ENCODE results near the gene PTGES3L. TPM values are rescaled to one million over a fixed set of nuclear protein-coding genes. Genes with fewer than 3 reads are reported as not detected.

Gene PTGES3L
- total and polyA plus RNA-seq, 2 of the 13 experiments (the other 11 are each of a cell fraction or from before 2014, with no cell fraction given): 1.2 to 2.9 TPM

- DNase-seq (ENCODE audit: low spot score) (peak; percentile 70), FAIRE-seq (no peak), ATAC-seq (peak; percentile 83)
- 70% methylated on average over 43 of the region's 43 CpGs for WGBS (ENCODE audit: low lambda C conversion rate)
- Histone ChIP-seq H3K27me3 (ENCODE audit: control insufficient read depth in 1 of 2, insufficient read depth in 2 of 2, low read length in 2 of 2) (no peaks in the 10 kb centered on the region), H3K9me3 (ENCODE audit: low read length) (no peaks in the 10 kb centered on the region), H2AFZ (ENCODE audit: low read length) (no peak within 1 kb of the TSS), H3K79me2 (ENCODE audit: insufficient read depth, low read length) (no peaks in the 10 kb centered on the region), H3K4me2 (ENCODE audit: low read depth, low read length) (peak within 1 kb of the TSS; percentile 54), H3K4me3 (replicated peaks in 1 of 3; ENCODE audit: insufficient read depth in 1 of 3, low read depth in 2 of 3, low read length in 3 of 3) (peak within 1 kb of the TSS; percentile 60 to 72 (median 63)), H4K20me1 (ENCODE audit: insufficient read depth, low read length) (no peaks in the 10 kb centered on the region), H3K36me3 (replicated peaks in 1 of 2; ENCODE audit: control insufficient read depth in 1 of 2, insufficient read depth in 2 of 2, low read length in 2 of 2) (peaks cover 9 to 12% of the 10 kb centered on the region in 2 experiments; a peak in 4 of 5 replicates), H3K9ac (ENCODE audit: insufficient read depth, low read depth, low read length) (peak within 1 kb of the TSS; percentile 71), H3K27ac (ENCODE audit: extremely low read length, insufficient read depth, low read length) (peak within 1 kb of the TSS; percentile 44), H3K4me1 (ENCODE audit: insufficient read depth, low read length) (peaks cover 19% of the 10 kb centered on the region)
- ChIA-PET POLR2A (interaction anchor here (0.5 to 0.8 kb wide), 3 partner anchors 9 to 351 kb away, joined by 3 to 6 read pairs (median 3); partner anchors contain the start of gene RPL27), CTCF (ENCODE audit: low intra/inter-chr PET ratio, low total read pairs) (no interaction called here)
- BruUV-seq (replicated peaks): no TSS peak
- intact Hi-C loops (cut with micrococcal nuclease; ENCODE audit: unreplicated experiment): no loop called here
- in situ Hi-C loops (cut with HindIII; ENCODE audit: extremely low pct_ligation_motif_present, low pct_unique_long_range_greater_than_20kb): loop anchor here (10.0 kb wide), 1 partner anchor 60 kb away; the partner anchor contains the start of gene G6PC1
- TF ChIP-seq TSC22D2 (CRISPR knock-in tag; IDR thresholded peaks at IDR 0.05; ENCODE audit: borderline replicate concordance) (no peak), ZNF12 (CRISPR knock-in tag; IDR thresholded peaks at IDR 0.05) (no peak), ATF2 (CRISPR knock-in tag; IDR thresholded peaks at IDR 0.05) (no peak), ATF1 (CRISPR knock-in tag; IDR thresholded peaks at IDR 0.05) (peak; percentile 71; the same call in 1 of the 2 replicates), HNF1B (CRISPR knock-in tag; IDR thresholded peaks at IDR 0.05) (peak; percentile 30; the same call in 1 of the 2 replicates), AGO1 (IDR thresholded peaks at IDR 0.05; ENCODE audit: low read depth, low read length, poor library complexity, severe bottlenecking) (no peak), ZBTB42 (CRISPR knock-in tag; IDR thresholded peaks at IDR 0.05) (no peak), RFXANK (CRISPR knock-in tag; IDR thresholded peaks at IDR 0.05) (no peak), ADNP (CRISPR knock-in tag; IDR thresholded peaks at IDR 0.05) (no peak), ZNF230 (CRISPR knock-in tag; IDR thresholded peaks at IDR 0.05) (0 out of 2 replicates have a peak, but pooled peaks have one; percentile 55), TMF1 (CRISPR knock-in tag; IDR thresholded peaks at IDR 0.05; ENCODE audit: low read depth) (no peak), ZNF331 (CRISPR knock-in tag; IDR thresholded peaks at IDR 0.05) (peak; percentile 26; the same call in 1 of the 2 replicates), ASH2L (IDR thresholded peaks at IDR 0.05; ENCODE audit: insufficient read length, low read depth, low read length) (peak; percentile 18), JARID2 (CRISPR knock-in tag; IDR thresholded peaks at IDR 0.05; ENCODE audit: insufficient replicate concordance) (no peak), MTA1 (CRISPR knock-in tag; IDR thresholded peaks at IDR 0.05; ENCODE audit: borderline replicate concordance) (peak; percentile 56; the same call in 1 of the 2 replicates)
- TF ChIP-seq, protein P1, sequence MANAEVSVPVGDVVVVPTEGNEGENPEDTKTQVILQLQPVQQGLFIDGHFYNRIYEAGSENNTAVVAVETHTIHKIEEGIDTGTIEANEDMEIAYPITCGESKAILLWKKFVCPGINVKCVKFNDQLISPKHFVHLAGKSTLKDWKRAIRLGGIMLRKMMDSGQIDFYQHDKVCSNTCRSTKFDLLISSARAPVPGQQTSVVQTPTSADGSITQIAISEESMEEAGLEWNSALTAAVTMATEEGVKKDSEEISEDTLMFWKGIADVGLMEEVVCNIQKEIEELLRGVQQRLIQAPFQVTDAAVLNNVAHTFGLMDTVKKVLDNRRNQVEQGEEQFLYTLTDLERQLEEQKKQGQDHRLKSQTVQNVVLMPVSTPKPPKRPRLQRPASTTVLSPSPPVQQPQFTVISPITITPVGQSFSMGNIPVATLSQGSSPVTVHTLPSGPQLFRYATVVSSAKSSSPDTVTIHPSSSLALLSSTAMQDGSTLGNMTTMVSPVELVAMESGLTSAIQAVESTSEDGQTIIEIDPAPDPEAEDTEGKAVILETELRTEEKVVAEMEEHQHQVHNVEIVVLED (CRISPR knock-in tag; IDR thresholded peaks at IDR 0.05; ENCODE audit: borderline replicate concordance): peak; percentile 89
- TF ChIP-seq, protein P2, sequence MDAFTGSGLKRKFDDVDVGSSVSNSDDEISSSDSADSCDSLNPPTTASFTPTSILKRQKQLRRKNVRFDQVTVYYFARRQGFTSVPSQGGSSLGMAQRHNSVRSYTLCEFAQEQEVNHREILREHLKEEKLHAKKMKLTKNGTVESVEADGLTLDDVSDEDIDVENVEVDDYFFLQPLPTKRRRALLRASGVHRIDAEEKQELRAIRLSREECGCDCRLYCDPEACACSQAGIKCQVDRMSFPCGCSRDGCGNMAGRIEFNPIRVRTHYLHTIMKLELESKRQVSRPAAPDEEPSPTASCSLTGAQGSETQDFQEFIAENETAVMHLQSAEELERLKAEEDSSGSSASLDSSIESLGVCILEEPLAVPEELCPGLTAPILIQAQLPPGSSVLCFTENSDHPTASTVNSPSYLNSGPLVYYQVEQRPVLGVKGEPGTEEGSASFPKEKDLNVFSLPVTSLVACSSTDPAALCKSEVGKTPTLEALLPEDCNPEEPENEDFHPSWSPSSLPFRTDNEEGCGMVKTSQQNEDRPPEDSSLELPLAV (CRISPR knock-in tag; conservative IDR thresholded peaks at IDR 0.05; ENCODE audit: low read depth): no peak
Measured at GRCh38 chr17:42964161-42964932, 15.5 kb downstream of the PTGES3L start, which contains the start of gene AARSD1. TSS of gene AARSD1 (minus strand) at chr17:42964454. CDS start at chr17:42964440, 14 bp downstream.

Data from HepG2 (cell line).